GM23338 (cell line): ENCODE data around the gene OR4D6. TPM values are rescaled to one million over a fixed set of nuclear protein-coding genes. Genes with fewer than 3 reads are reported as not detected.
A peak's percentile ranks its signal among the peaks of the same experiment; 100 is the strongest.

ENCODE experiments used
- ATAC-seq: fragments of 200-7000 bp; cut with Tn5 transposase; 3 replicates; pipeline ENCODE4 v1.9.1; 2020
- DNase-seq: peaks from one replicate; pipeline ENCODE4 v3.0.0-alpha.2; 2015; ENCODE audit warnings: low spot score
- H2AFZ ChIP-seq: fragments of 200-600 bp; sonication (generic); 2 replicates; pipeline ENCODE4 v1.8.0; 2016; ENCODE audit warnings: antibody characterized with exemption, mild to moderate bottlenecking, moderate library complexity
- H3F3A ChIP-seq: fragments of 200-600 bp; sonication (generic); replicated peaks from 2 replicates; pipeline ENCODE4 v1.8.0; 2017; ENCODE audit warnings: antibody characterized with exemption, mixed run types, low read depth
- H3K27ac ChIP-seq: fragments of 200-600 bp; sonication (generic); 2 replicates; pipeline ENCODE4 v1.6.1; 2016; ENCODE audit warnings: low read depth
- H3K27me3 ChIP-seq: fragments of 200-600 bp; sonication (generic); 2 replicates; pipeline ENCODE4 v1.8.0; 2016; ENCODE audit warnings: mild to moderate bottlenecking, mixed run types, moderate library complexity; ENCODE audit not compliant: insufficient read depth
- H3K36me3 ChIP-seq: fragments of 200-600 bp; sonication (generic); 2 replicates; pipeline ENCODE4 v1.8.0; 2016; ENCODE audit warnings: mild to moderate bottlenecking; ENCODE audit not compliant: insufficient read depth
- H3K4me1 ChIP-seq: fragments of 200-600 bp; sonication (generic); 2 replicates; pipeline ENCODE4 v1.8.0; 2016; ENCODE audit warnings: mild to moderate bottlenecking, moderate library complexity; ENCODE audit not compliant: insufficient read depth
- H3K4me2 ChIP-seq: fragments of 200-600 bp; sonication (generic); 2 replicates; pipeline ENCODE4 v1.7.1; 2017; ENCODE audit warnings: mixed run types
- H3K4me3 ChIP-seq: fragments of 200-600 bp; sonication (generic); 2 replicates; pipeline ENCODE4 v1.6.1; 2016; ENCODE audit warnings: mixed run types
- H3K79me2 ChIP-seq: fragments of 200-600 bp; sonication (generic); replicated peaks from 2 replicates; pipeline ENCODE4 v1.8.0; 2017; ENCODE audit warnings: mild to moderate bottlenecking; ENCODE audit not compliant: insufficient read depth
- H3K9me2 ChIP-seq: fragments of 200-600 bp; sonication (generic); 2 replicates; pipeline ENCODE4 v1.8.0; 2017; ENCODE audit not compliant: insufficient read depth
- H4K20me1 ChIP-seq: fragments of 200-600 bp; sonication (generic); replicated peaks from 2 replicates; pipeline ENCODE4 v1.8.0; 2017; ENCODE audit warnings: mild to moderate bottlenecking; ENCODE audit not compliant: insufficient read depth
- H3K27ac Mint-ChIP-seq: 2 replicates; pipeline ENCODE4 v1.8.0; 2020; ENCODE audit warnings: inconsistent platforms, mild to moderate bottlenecking, moderate library complexity, mixed read lengths
- H3K27me3 Mint-ChIP-seq: 3 replicates; pipeline ENCODE4 v1.8.0; 2022; ENCODE audit warnings: low read depth, mild to moderate bottlenecking, moderate library complexity, mixed read lengths, inconsistent platforms; ENCODE audit not compliant: insufficient read depth, poor library complexity
- H3K36me3 Mint-ChIP-seq: 3 replicates; pipeline ENCODE4 v1.8.0; 2021; ENCODE audit warnings: low read depth, mild to moderate bottlenecking, inconsistent platforms, moderate library complexity, mixed read lengths
- H3K4me1 Mint-ChIP-seq: 3 replicates; pipeline ENCODE4 v1.8.0; 2020; ENCODE audit warnings: mild to moderate bottlenecking, inconsistent platforms, mixed read lengths
- H3K4me3 Mint-ChIP-seq: 3 replicates; pipeline ENCODE4 v1.8.0; 2021; ENCODE audit warnings: moderate library complexity, mild to moderate bottlenecking, inconsistent platforms, mixed read lengths
- H3K9me3 Mint-ChIP-seq: 3 replicates; pipeline ENCODE4 v1.8.0; 2020; ENCODE audit warnings: moderate library complexity, mild to moderate bottlenecking, inconsistent platforms, mixed read lengths
- CREB1 ChIP-seq: fragments of 250-450 bp; sonication (Bioruptor Pico); IDR thresholded peaks from 2 replicates; pipeline ENCODE4 v1.5.0; 2020; ENCODE audit warnings: low read depth, mild to moderate bottlenecking, moderate library complexity
- CTCF ChIP-seq, 2 experiments: fragments of 200-600 bp in 1 of 2; sonication (generic) in 1 of 2; conservative IDR thresholded peaks; 2 replicates each; pipeline versions ENCODE4 v1.5.1 to v1.6.1; 2016 to 2017; ENCODE audit warnings: antibody characterized with exemption in 2 of 2, low read depth in 2 of 2, mild to moderate bottlenecking in 2 of 2, moderate library complexity in 1 of 2
- EZH2 ChIP-seq: fragments of 200-600 bp; sonication (generic); IDR thresholded peaks from one replicate; pipeline ENCODE4 v1.8.0; 2017; ENCODE audit warnings: antibody characterized with exemption, mild to moderate bottlenecking, low read depth; ENCODE audit not compliant: unreplicated experiment
- EZH2phosphoT487 ChIP-seq: fragments of 200-600 bp; sonication (generic); IDR thresholded peaks from one replicate; pipeline ENCODE4 v1.8.1; 2018; ENCODE audit warnings: antibody characterized with exemption; ENCODE audit not compliant: unreplicated experiment
- JUNB ChIP-seq: IDR thresholded peaks from one replicate; pipeline ENCODE4 v1.6.1; 2016; ENCODE audit warnings: antibody characterized with exemption; ENCODE audit not compliant: unreplicated experiment
- NANOG ChIP-seq: IDR thresholded peaks from 2 replicates; pipeline ENCODE4 v1.6.1; 2016; ENCODE audit warnings: antibody characterized with exemption, borderline replicate concordance
- POLR2AphosphoS5 ChIP-seq: IDR thresholded peaks from 2 replicates; pipeline ENCODE4 v1.6.1; 2016; ENCODE audit warnings: antibody characterized with exemption, low read depth
- REST ChIP-seq: IDR thresholded peaks from one replicate; pipeline ENCODE4 v1.6.1; 2018; ENCODE audit warnings: antibody characterized with exemption; ENCODE audit not compliant: unreplicated experiment
- ZNF114 ChIP-seq: fragments of 250-450 bp; sonication (Bioruptor Pico); IDR thresholded peaks from 2 replicates; pipeline ENCODE4 v1.5.0; 2020; ENCODE audit warnings: mild to moderate bottlenecking, moderate library complexity
- ZNF331 ChIP-seq: fragments of 250-450 bp; sonication (Bioruptor Pico); IDR thresholded peaks from 2 replicates; pipeline ENCODE4 v1.5.0; 2020; ENCODE audit warnings: low read depth, mild to moderate bottlenecking, moderate library complexity
- polyA plus RNA-seq: library from polyadenylated mRNA; unstranded; fragments of >200 nt; fragmentation: Nextera tagmentation; extraction: Ambion mirVana; gene quantifications from 2 replicates; pipeline ENCODE4 v1.2.1, GENCODE V29; 2016
- total RNA-seq: library from RNA; depleted of rRNA; stranded (reverse); fragments of >200 nt; shearing (Covaris generic); gene quantifications from 2 replicates; pipeline ENCODE4 v1.2.3, GENCODE V29; 2014

OR4D6 gene
- total and polyA plus RNA-seq, 2 experiments from 2014 or later, result not detected

GRCh38 chr11:59425131-59425530, 31.6 kb upstream of the OR4D6 start:
- Mint-ChIP-seq H3K36me3 (no peaks in the 10 kb centered on the region), H3K4me1 (peaks cover 29% of the 10 kb centered on the region), H3K4me3 (no peak overlapping the region), H3K27me3 (no peaks in the 10 kb centered on the region), H3K27ac (peak overlapping the region; percentile 37; the same call in 1 of the 2 replicates), H3K9me3 (peaks cover 2% of the 10 kb centered on the region; the same call in 2 of the 3 replicates)
- Histone ChIP-seq H3K4me2 (peak overlapping the region; percentile 22; the same call in 1 of the 2 replicates), H4K20me1 (no peaks in the 10 kb centered on the region), H3K4me3 (no peak overlapping the region), H3K4me1 (peaks cover 17% of the 10 kb centered on the region), H3K27ac (no peak overlapping the region), H3K79me2 (no peaks in the 10 kb centered on the region), H3K27me3 (no peaks in the 10 kb centered on the region), H3K36me3 (no peaks in the 10 kb centered on the region), H3F3A (no peaks in the 10 kb centered on the region), H2AFZ (peak overlapping the region; percentile 73), H3K9me2 (peaks cover 11% of the 10 kb centered on the region)
- ATAC-seq (no peak), DNase-seq (no peak)
- no peak for TF ChIP-seq EZH2
- no peak for TF ChIP-seq ZNF114
- TF ChIP-seq ZNF331 (CRISPR knock-in tag), result no peak
- no peak for TF ChIP-seq JUNB
- TF ChIP-seq POLR2AphosphoS5, result no peak
- no peak for TF ChIP-seq REST
- no peak for TF ChIP-seq CTCF (conservative IDR thresholded peaks at IDR 0.05; ENCODE audit: low read depth in 2 of 2)
- TF ChIP-seq EZH2phosphoT487, result no peak
- TF ChIP-seq NANOG, result no peak

GRCh38 chr11:59426361-59427067, 30.2 kb upstream of the OR4D6 start, which contains the start of gene OR5A2:
Gene OR5A2, minus strand, starts transcription at chr11:59426413. Its CDS starts 3,460 bp downstream, at chr11:59422953.
- peak within 1 kb of the TSS; percentile 4; the same call in 1 of the 2 replicates for H3K4me3 ChIP-seq
- peak within 1 kb of the TSS; percentile 43 for H3K27ac ChIP-seq
- peaks cover 11% of the 10 kb centered on the region for H3K9me2 ChIP-seq
- Mint-ChIP-seq H3K27me3 (no peaks in the 10 kb centered on the region), H3K27ac (peak within 1 kb of the TSS; percentile 98), H3K4me1 (peaks cover 29% of the 10 kb centered on the region), H3K9me3 (no peaks in the 10 kb centered on the region; the same call in 1 of the 3 replicates), H3K36me3 (no peaks in the 10 kb centered on the region), H3K4me3 (peak within 1 kb of the TSS; percentile 56)
- no peaks in the 10 kb centered on the region for H3F3A ChIP-seq
- H3K4me1 ChIP-seq, result peaks cover 18% of the 10 kb centered on the region
- no peaks in the 10 kb centered on the region for H3K79me2 ChIP-seq
- H3K36me3 ChIP-seq, result no peaks in the 10 kb centered on the region
- DNase-seq (peak; percentile 87), ATAC-seq (peak; percentile 86)
- H3K27me3 ChIP-seq, result no peaks in the 10 kb centered on the region
- H2AFZ ChIP-seq, result peak within 1 kb of the TSS; percentile 5
- peak within 1 kb of the TSS; percentile 30 for H3K4me2 ChIP-seq
- H4K20me1 ChIP-seq, result no peaks in the 10 kb centered on the region
- TF ChIP-seq NANOG (0 out of 2 replicates have a peak, but pooled peaks have one; percentile 3), CREB1 (CRISPR knock-in tag) (0 out of 2 replicates have a peak, but pooled peaks have one; percentile 24)
